HepG2 (cell line): Measurements from ENCODE around the gene SLC44A4. TPM values are rescaled to one million over a fixed set of nuclear protein-coding genes. Genes with fewer than 3 reads are reported as not detected.
A peak's percentile ranks its signal among the peaks of the same experiment; 100 is the strongest.

Source experiments
- ARID2 ChIP-seq: sonication (generic); formaldehyde crosslinking; IDR thresholded peaks from 2 replicates; pipeline ENCODE4 v1.8.1; 2022; ENCODE audit warnings: mild to moderate bottlenecking, missing genetic modification reagents, borderline replicate concordance
- CHD4 ChIP-seq: fragments of 200-600 bp; sonication (generic); IDR thresholded peaks from 2 replicates; pipeline ENCODE4 v1.7.0; 2017; ENCODE audit warnings: mild to moderate bottlenecking, low read length, borderline replicate concordance
- CREB1 ChIP-seq, 2 experiments: fragments of 450-650 bp in 1 of 2; IDR thresholded peaks; 2 replicates each; pipeline ENCODE4 v1.6.1; 2016 to 2017; ENCODE audit warnings: control low read depth in 1 of 2, mild to moderate bottlenecking in 1 of 2, missing compliant biosample characterization in 1 of 2, missing genetic modification characterization in 1 of 2
- FOXK2 ChIP-seq: fragments of 450-650 bp; IDR thresholded peaks from 2 replicates; pipeline ENCODE4 v1.6.1; 2016
- GTF3A ChIP-seq: sonication (generic); formaldehyde crosslinking; conservative IDR thresholded peaks from 2 replicates; pipeline ENCODE4 v1.4.0; 2020; ENCODE audit warnings: mild to moderate bottlenecking, missing genetic modification reagents
- MLXIP ChIP-seq: sonication (generic); formaldehyde crosslinking; IDR thresholded peaks from 2 replicates; pipeline ENCODE4 v1.9.0; 2021; ENCODE audit warnings: missing genetic modification reagents, borderline replicate concordance
- NFKBIZ ChIP-seq: IDR thresholded peaks from 2 replicates; pipeline ENCODE4 v1.6.1; 2018; ENCODE audit warnings: missing genetic modification reagents, missing compliant biosample characterization
- PHF20 ChIP-seq: sonication (generic); formaldehyde crosslinking; IDR thresholded peaks from 2 replicates; pipeline ENCODE4 v1.5.0; 2020; ENCODE audit warnings: mild to moderate bottlenecking, missing genetic modification reagents
- PHF21A ChIP-seq: sonication (generic); formaldehyde crosslinking; IDR thresholded peaks from 2 replicates; pipeline ENCODE4 v1.5.0; 2020; ENCODE audit warnings: mild to moderate bottlenecking, missing genetic modification reagents
- POGZ ChIP-seq: sonication (generic); formaldehyde crosslinking; IDR thresholded peaks from 2 replicates; pipeline ENCODE4 v1.4.0; 2020; ENCODE audit warnings: mild to moderate bottlenecking, missing genetic modification reagents
- SIX1 ChIP-seq: sonication (generic); formaldehyde crosslinking; IDR thresholded peaks from 2 replicates; pipeline ENCODE4 v1.4.0; 2020; ENCODE audit warnings: missing genetic modification reagents, borderline replicate concordance
- SMAD1 ChIP-seq: sonication (generic); formaldehyde crosslinking; IDR thresholded peaks from 2 replicates; pipeline ENCODE4 v1.4.0; 2020; ENCODE audit warnings: missing genetic modification reagents, low read depth, mild to moderate bottlenecking, borderline replicate concordance
- SNRNP70 ChIP-seq: fragments of 200-400 bp; formaldehyde crosslinking; IDR thresholded peaks from 2 replicates; pipeline ENCODE4 v1.6.1; 2017; ENCODE audit warnings: mild to moderate bottlenecking, low read depth, low read length, moderate library complexity
- SP140L ChIP-seq: sonication (generic); formaldehyde crosslinking; IDR thresholded peaks from 2 replicates; pipeline ENCODE4 v1.4.0; 2020; ENCODE audit warnings: missing genetic modification reagents, borderline replicate concordance
- SP2 ChIP-seq: sonication (generic); formaldehyde crosslinking; IDR thresholded peaks from 2 replicates; pipeline ENCODE4 v1.5.1; 2020; ENCODE audit warnings: mild to moderate bottlenecking, missing genetic modification reagents
- ZBTB34 ChIP-seq: sonication (generic); formaldehyde crosslinking; IDR thresholded peaks from 2 replicates; pipeline ENCODE4 v1.8.0; 2022; ENCODE audit warnings: mild to moderate bottlenecking, missing genetic modification reagents
- ZKSCAN8 ChIP-seq: IDR thresholded peaks from 2 replicates; pipeline ENCODE4 v1.6.1; 2016; ENCODE audit warnings: borderline replicate concordance, missing genetic modification reagents, missing compliant biosample characterization
- ZNF136 ChIP-seq: sonication (generic); formaldehyde crosslinking; IDR thresholded peaks from 2 replicates; pipeline ENCODE4 v1.8.1; 2022; ENCODE audit warnings: low read depth, mild to moderate bottlenecking, moderate library complexity, missing genetic modification reagents
- ZNF335 ChIP-seq: sonication (generic); formaldehyde crosslinking; IDR thresholded peaks from 2 replicates; pipeline ENCODE4 v1.4.0; 2020; ENCODE audit warnings: missing genetic modification reagents
- ZNF441 ChIP-seq: sonication (generic); formaldehyde crosslinking; IDR thresholded peaks from 2 replicates; pipeline ENCODE4 v1.7.0; 2021; ENCODE audit warnings: missing genetic modification reagents, borderline replicate concordance
- ZNF577 ChIP-seq: sonication (generic); formaldehyde crosslinking; IDR thresholded peaks from 2 replicates; pipeline ENCODE4 v1.4.0; 2020; ENCODE audit warnings: mild to moderate bottlenecking, low read depth, missing genetic modification reagents, borderline replicate concordance
- ZNF615 ChIP-seq: sonication (generic); formaldehyde crosslinking; IDR thresholded peaks from 2 replicates; pipeline ENCODE4 v1.5.0; 2020; ENCODE audit warnings: mild to moderate bottlenecking, missing genetic modification reagents, borderline replicate concordance
- ZNF772 ChIP-seq: sonication (generic); formaldehyde crosslinking; IDR thresholded peaks from 2 replicates; pipeline ENCODE4 v1.5.0; 2020; ENCODE audit warnings: mild to moderate bottlenecking, missing genetic modification reagents
- ZNF878 ChIP-seq: sonication (generic); formaldehyde crosslinking; IDR thresholded peaks from 2 replicates; pipeline ENCODE4 v1.8.1; 2023; ENCODE audit warnings: mild to moderate bottlenecking, missing genetic modification reagents, moderate library complexity
- ZSCAN21 ChIP-seq: sonication (generic); formaldehyde crosslinking; IDR thresholded peaks from 2 replicates; pipeline ENCODE4 v1.8.0; 2022; ENCODE audit warnings: mild to moderate bottlenecking, missing genetic modification reagents, moderate library complexity, borderline replicate concordance
- polyA plus RNA-seq, 8 experiments: library from polyadenylated mRNA; depleted of rRNA in 3 of 8; stranded (reverse) in 7 of 8; unstranded in 1 of 8; fragments of >200 nt; fragmentation: Illumina TruSeq in 4 of 8; extraction: Trizol in 4 of 8; gene quantifications; 2 replicates each; pipeline versions ENCODE4 v1.2.1 to v1.2.3, GENCODE V29; 2011 to 2016; ENCODE audit warnings: low read depth in 4 of 8, missing spikeins in 1 of 8, mixed read lengths in 1 of 8; ENCODE audit not compliant: insufficient read depth in 1 of 8
- total RNA-seq, 5 experiments: library from RNA; depleted of rRNA; stranded (reverse); fragments of >200 nt; fragmentation: Illumina TruSeq; extraction: Trizol; gene quantifications; 2 replicates each; pipeline ENCODE4 v1.2.3, GENCODE V29; 2016; ENCODE audit warnings: low read depth in 1 of 5

The SLC44A4 gene
- total and polyA plus RNA-seq, 2 of the 13 experiments (the other 11 are each of a cell fraction or from before 2014, with no cell fraction given), result 3.5 to 5.9 TPM

GRCh38 chr6:31819871-31820299 is 58.9 kb downstream of the SLC44A4 start (continued):
- TF ChIP-seq ZSCAN21 (no peak), ZNF441 (no peak), PHF20 (no peak), NFKBIZ (CRISPR knock-in tag) (no peak), MLXIP (no peak), CREB1 (IDR thresholded peaks at IDR 0.05) (no peak), CREB1 (CRISPR knock-in tag; IDR thresholded peaks at IDR 0.05) (no peak; the same call in 1 of the 2 replicates), SNRNP70 (no peak), ZKSCAN8 (0 out of 2 replicates have a peak, but pooled peaks have one; percentile 6), ZNF335 (CRISPR knock-in tag) (peak; percentile 17), CHD4 (0 out of 2 replicates have a peak, but pooled peaks have one; percentile 21), SIX1 (CRISPR knock-in tag) (peak; percentile 61; the same call in 1 of the 2 replicates), SP2 (no peak), SP140L (CRISPR knock-in tag) (no peak), SMAD1 (CRISPR knock-in tag) (no peak), ZBTB34 (CRISPR knock-in tag) (no peak), FOXK2 (no peak), GTF3A (no peak), PHF21A (no peak; the same call in 1 of the 2 replicates), ZNF772 (no peak), ZNF878 (CRISPR knock-in tag) (no peak), ARID2 (CRISPR knock-in tag) (no peak), ZNF136 (CRISPR knock-in tag) (no peak), ZNF577 (CRISPR knock-in tag) (no peak), POGZ (CRISPR knock-in tag) (no peak), ZNF615 (CRISPR knock-in tag) (no peak)
